DMS153 (cell line): Measurements from ENCODE around the gene SLC25A22.
A peak's percentile ranks its signal among the peaks of the same experiment; 100 is the strongest.

Source experiments
- DNase-seq: peaks from one replicate; lab custom pipeline; 2025; lab: John Stamatoyannopoulos, UW

Gene SLC25A22

GRCh38 chr11:833849-834311 is 35.8 kb upstream of the SLC25A22 start:
- no peak for DNase-seq

GRCh38 chr11:833114-833791 is 35.2 kb upstream of the SLC25A22 start:
- DNase-seq, result no peak

- no peak for DNase-seq
Measured at GRCh38 chr11:832529-833113, 34.5 kb upstream of the SLC25A22 start, which contains the start of gene CD151. CD151 (plus strand) TSS chr11:832952; CDS start chr11:836070, 3,118 bp downstream.

- DNase-seq, result no peak
Measured at GRCh38 chr11:831961-832528, 34.0 kb upstream of the SLC25A22 start.

- no peak for DNase-seq
Measured at GRCh38 chr11:831118-831864, 33.2 kb upstream of the SLC25A22 start.

GRCh38 chr11:830295-831117 is 32.4 kb upstream of the SLC25A22 start:
- DNase-seq, result peak; percentile 59

GRCh38 chr11:829847-830294 is 31.8 kb upstream of the SLC25A22 start:
- DNase-seq, result no peak

- peak; percentile 50 for DNase-seq
Measured at GRCh38 chr11:829176-829846, 31.2 kb upstream of the SLC25A22 start.

GRCh38 chr11:828506-829175 is 30.6 kb upstream of the SLC25A22 start:
- no peak for DNase-seq

GRCh38 chr11:827897-828192 is 29.8 kb upstream of the SLC25A22 start, which contains the start of gene CRACR2B:
CRACR2B (plus strand) TSS chr11:827919; CDS start chr11:828608, 689 bp downstream.
- peak; percentile 48 for DNase-seq

GRCh38 chr11:827146-827896 is 29.2 kb upstream of the SLC25A22 start:
- peak; percentile 35 for DNase-seq

- DNase-seq, result no peak
Measured at GRCh38 chr11:826836-827145, 28.7 kb upstream of the SLC25A22 start.

- no peak for DNase-seq
Measured at GRCh38 chr11:826227-826621, 28.1 kb upstream of the SLC25A22 start.

GRCh38 chr11:825366-826226 is 27.5 kb upstream of the SLC25A22 start:
- DNase-seq, result no peak

GRCh38 chr11:824942-825341 is 26.9 kb upstream of the SLC25A22 start:
- DNase-seq, result no peak

- DNase-seq, result peak; percentile 83
Measured at GRCh38 chr11:824292-824880, 26.3 kb upstream of the SLC25A22 start.

- peak; percentile 22 for DNase-seq
Measured at GRCh38 chr11:823441-824291, 25.6 kb upstream of the SLC25A22 start.
